Activated CD8-positive, alpha-beta T cell treated with anti-CD3 and anti-CD28 coated beads for 36 hours (primary cell): Measurements from ENCODE around the gene CEACAM18. TPM values are rescaled to one million over a fixed set of nuclear protein-coding genes. Genes with fewer than 3 reads are reported as not detected.

ENCODE experiments used
- ATAC-seq: fragments of 200-7000 bp; cut with Tn5 transposase; one replicate; pipeline ENCODE4 v1.10.0; 2021; ENCODE audit warnings: mild to moderate bottlenecking, moderate library complexity
- CTCF ChIA-PET: fragments of 350-600 bp; sonication (Branson Sonifier 250); formaldehyde crosslinking; loops from one replicate; lab custom pipeline; 2021; ENCODE audit warnings: antibody characterized with exemption; lab: Charles Lee
- POLR2A ChIA-PET: fragments of 350-600 bp; sonication (Branson Sonifier 250); formaldehyde crosslinking; loops from one replicate; lab custom pipeline; 2021; ENCODE audit warnings: antibody characterized with exemption; lab: Charles Lee
- DNase-seq: peaks from one replicate; pipeline ENCODE4 v3.0.0-alpha.2; 2020
- H3K27ac Mint-ChIP-seq: one replicate; pipeline ENCODE4 v1.8.0; 2021; ENCODE audit warnings: mild to moderate bottlenecking, mixed read lengths
- H3K27me3 Mint-ChIP-seq: one replicate; pipeline ENCODE4 v1.8.0; 2021; ENCODE audit warnings: mixed read lengths
- H3K36me3 Mint-ChIP-seq: one replicate; pipeline ENCODE4 v1.8.0; 2021; ENCODE audit warnings: low read depth, mixed read lengths
- H3K4me1 Mint-ChIP-seq: one replicate; pipeline ENCODE4 v1.8.0; 2021; ENCODE audit warnings: low read depth, mixed read lengths
- H3K4me3 Mint-ChIP-seq: one replicate; pipeline ENCODE4 v1.8.0; 2021; ENCODE audit warnings: mild to moderate bottlenecking, moderate library complexity, mixed read lengths
- H3K9me3 Mint-ChIP-seq: one replicate; pipeline ENCODE4 v1.8.0; 2021; ENCODE audit warnings: mixed read lengths
- intact Hi-C: fragments of 100-400 bp; cut with micrococcal nuclease; formaldehyde crosslinking; loops from one replicate; pipeline ENCODE4 v1.10.0; 2022
- total RNA-seq, 2 experiments: library from RNA; stranded (reverse); gene quantifications; one replicate each; pipeline ENCODE4 v1.2.3, GENCODE V29; 2021
- TF ChIP-seq, protein P1 (sequence below): fragments of 200-600 bp; IDR thresholded peaks from one replicate; pipeline ENCODE4 v1.8.0; 2022; ENCODE audit warnings: antibody characterized with exemption, mild to moderate bottlenecking

The CEACAM18 gene
- total RNA-seq, 2 experiments from 2014 or later = not detected

DNA sequence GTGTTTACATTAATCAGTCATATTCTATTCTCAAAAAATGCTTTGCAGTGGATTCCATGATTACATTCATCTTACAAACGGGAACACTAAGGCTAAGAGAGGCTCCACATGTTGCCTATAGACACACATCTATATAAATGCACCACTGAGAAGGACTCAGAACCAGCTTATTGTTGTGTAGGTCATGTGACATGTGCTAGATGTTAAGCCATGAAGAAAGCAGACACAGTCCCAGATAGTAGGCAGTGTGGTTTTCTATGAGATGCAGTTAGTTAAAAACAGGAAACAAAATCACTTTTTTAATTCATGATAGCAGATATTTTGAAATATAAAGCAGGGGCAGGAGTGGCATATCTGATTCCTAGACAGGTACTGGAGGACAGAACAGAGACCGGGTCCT, 42.4 kb downstream of the CEACAM18 start:
- DNase-seq = no peak
- Mint-ChIP-seq H3K4me1 (no peaks in the 10 kb centered on the region), H3K36me3 (no peaks in the 10 kb centered on the region), H3K27ac (no peak overlapping the region), H3K4me3 (no peak overlapping the region), H3K27me3 (peaks cover 24% of the 10 kb centered on the region), H3K9me3 (peaks cover 2% of the 10 kb centered on the region)
- intact Hi-C loops = no loop called here
- ChIA-PET CTCF (interaction anchor here (1.3 kb wide), 1 partner anchor 48 kb away, joined by 4 read pairs; no protein-coding TSS in a partner anchor), POLR2A (no interaction called here)
- no peak for ATAC-seq
- TF ChIP-seq, protein P1, sequence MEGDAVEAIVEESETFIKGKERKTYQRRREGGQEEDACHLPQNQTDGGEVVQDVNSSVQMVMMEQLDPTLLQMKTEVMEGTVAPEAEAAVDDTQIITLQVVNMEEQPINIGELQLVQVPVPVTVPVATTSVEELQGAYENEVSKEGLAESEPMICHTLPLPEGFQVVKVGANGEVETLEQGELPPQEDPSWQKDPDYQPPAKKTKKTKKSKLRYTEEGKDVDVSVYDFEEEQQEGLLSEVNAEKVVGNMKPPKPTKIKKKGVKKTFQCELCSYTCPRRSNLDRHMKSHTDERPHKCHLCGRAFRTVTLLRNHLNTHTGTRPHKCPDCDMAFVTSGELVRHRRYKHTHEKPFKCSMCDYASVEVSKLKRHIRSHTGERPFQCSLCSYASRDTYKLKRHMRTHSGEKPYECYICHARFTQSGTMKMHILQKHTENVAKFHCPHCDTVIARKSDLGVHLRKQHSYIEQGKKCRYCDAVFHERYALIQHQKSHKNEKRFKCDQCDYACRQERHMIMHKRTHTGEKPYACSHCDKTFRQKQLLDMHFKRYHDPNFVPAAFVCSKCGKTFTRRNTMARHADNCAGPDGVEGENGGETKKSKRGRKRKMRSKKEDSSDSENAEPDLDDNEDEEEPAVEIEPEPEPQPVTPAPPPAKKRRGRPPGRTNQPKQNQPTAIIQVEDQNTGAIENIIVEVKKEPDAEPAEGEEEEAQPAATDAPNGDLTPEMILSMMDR = no peak

DNA sequence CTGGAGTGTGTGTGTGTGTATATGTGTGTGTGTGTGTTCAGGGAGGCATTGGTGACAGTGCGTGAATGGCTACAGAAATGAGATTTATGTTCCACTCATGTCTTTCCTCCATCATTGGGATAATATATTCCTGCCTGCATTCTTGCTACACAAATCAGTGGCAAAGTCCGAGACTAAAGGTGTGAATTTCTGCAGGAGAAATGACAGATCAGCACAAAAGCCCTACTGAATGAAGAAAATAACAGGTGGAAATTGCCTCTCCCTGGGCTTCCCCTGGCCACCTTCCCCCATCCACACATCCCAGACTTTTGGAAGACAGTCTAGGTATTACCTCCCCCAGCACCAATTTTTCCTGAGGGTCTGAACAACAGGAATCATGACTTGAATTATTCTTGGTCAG, 43.0 kb downstream of the CEACAM18 start:
- TF ChIP-seq, protein P1 = no peak
- Mint-ChIP-seq H3K27ac (no peak overlapping the region), H3K4me1 (no peaks in the 10 kb centered on the region), H3K9me3 (peaks cover 2% of the 10 kb centered on the region), H3K27me3 (peaks cover 26% of the 10 kb centered on the region), H3K4me3 (no peak overlapping the region), H3K36me3 (no peaks in the 10 kb centered on the region)
- intact Hi-C loops = no loop called here
- ChIA-PET CTCF (interaction anchor here (1.1 kb wide), 1 partner anchor 49 kb away, joined by 6 read pairs; no protein-coding TSS in a partner anchor), POLR2A (no interaction called here)
- ATAC-seq (no peak), DNase-seq (no peak)

DNA sequence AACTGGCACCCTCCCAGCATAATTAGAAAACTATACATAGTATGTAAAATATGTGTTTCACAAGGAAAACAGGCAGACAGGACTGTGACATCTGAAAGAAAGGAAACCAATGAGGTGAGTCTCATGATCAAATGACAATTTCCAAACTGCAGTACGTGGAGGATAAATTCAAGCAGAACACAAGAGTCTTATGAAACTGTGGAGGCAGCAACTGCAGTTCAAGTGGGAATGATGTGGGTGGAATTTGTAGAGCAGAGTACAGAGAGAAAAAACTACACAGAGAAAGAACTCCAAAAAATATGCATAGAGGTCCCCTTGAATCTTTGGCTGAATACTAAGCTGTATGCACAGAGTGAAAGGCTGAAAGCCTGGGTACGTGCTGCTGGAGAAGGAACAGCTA, 43.4 kb downstream of the CEACAM18 start:
- intact Hi-C loops = no loop called here
- Mint-ChIP-seq H3K27ac (no peak overlapping the region), H3K4me3 (no peak overlapping the region), H3K36me3 (no peaks in the 10 kb centered on the region), H3K9me3 (peaks cover 2% of the 10 kb centered on the region), H3K4me1 (no peaks in the 10 kb centered on the region), H3K27me3 (peaks cover 26% of the 10 kb centered on the region)
- ATAC-seq = no peak
- DNase-seq = no peak
- POLR2A ChIA-PET = no interaction called here
- CTCF ChIA-PET = interaction anchor here (0.6 to 1.1 kb wide), 2 partner anchors 49 to 135 kb away, joined by 3 to 6 read pairs; no protein-coding TSS in a partner anchor
- TF ChIP-seq, protein P1 = no peak

DNA sequence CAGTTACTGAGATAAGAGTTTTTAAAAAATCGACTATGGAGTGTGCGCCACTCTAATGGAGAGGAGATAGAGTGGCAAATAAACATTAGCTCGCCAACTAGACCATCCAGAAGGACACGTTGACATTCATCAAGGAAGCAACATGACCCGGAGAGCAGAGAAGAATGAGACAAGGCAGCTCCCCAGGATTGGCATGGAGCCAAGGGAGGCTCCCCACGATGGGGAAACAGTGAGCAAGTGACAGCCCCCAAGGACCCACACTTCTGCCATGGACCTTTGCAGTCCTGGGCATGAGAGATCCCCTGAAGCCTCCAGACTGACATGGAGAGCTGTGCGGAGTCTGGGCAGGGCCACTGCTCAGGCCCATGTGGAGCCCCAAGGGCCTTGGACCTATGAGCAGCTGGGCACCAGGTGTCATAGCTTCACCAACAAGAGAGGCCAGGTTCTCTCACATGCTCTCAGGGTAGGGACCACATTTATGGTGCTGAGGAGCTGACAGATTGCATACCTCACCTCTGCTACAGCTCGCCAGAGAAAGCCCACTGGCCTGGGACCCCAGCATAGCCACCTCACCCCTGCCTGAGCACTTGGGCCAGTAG, 46.4 kb downstream of the CEACAM18 start:
- DNase-seq (no peak), ATAC-seq (no peak)
- H3K4me3 Mint-ChIP-seq = no peak overlapping the region
- H3K9me3 Mint-ChIP-seq = no peaks in the 10 kb centered on the region
- TF ChIP-seq, protein P1 = no peak
- no peaks in the 10 kb centered on the region for H3K36me3 Mint-ChIP-seq
- peaks cover 32% of the 10 kb centered on the region for H3K27me3 Mint-ChIP-seq
- no peaks in the 10 kb centered on the region for H3K4me1 Mint-ChIP-seq
- intact Hi-C loops = no loop called here
- POLR2A ChIA-PET = no interaction called here
- CTCF ChIA-PET = no interaction called here
- H3K27ac Mint-ChIP-seq = no peak overlapping the region

DNA sequence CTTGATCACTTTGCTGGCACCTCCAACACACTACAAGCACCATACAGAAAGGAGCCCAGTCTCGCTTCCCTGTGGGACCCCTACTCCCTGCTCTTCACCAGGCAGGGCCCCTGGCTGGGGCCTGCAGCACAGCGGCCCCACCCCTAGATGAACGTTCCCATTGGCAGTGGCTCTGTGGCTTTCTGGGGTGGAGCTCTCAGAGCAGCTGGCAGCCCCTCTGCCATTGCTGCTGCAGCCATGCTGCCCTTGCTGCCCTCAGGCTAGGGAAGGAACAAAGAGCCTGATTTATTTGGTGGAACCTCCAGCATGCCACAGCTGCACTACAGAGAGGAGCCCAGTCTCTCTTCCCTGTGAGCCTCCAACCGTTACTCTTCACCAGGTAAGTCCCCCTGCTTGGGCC, 47.3 kb downstream of the CEACAM18 start:
- no peak overlapping the region for H3K4me3 Mint-ChIP-seq
- intact Hi-C loops = no loop called here
- H3K4me1 Mint-ChIP-seq = no peaks in the 10 kb centered on the region
- ATAC-seq (no peak), DNase-seq (no peak)
- H3K27me3 Mint-ChIP-seq = peaks cover 33% of the 10 kb centered on the region
- no peaks in the 10 kb centered on the region for H3K9me3 Mint-ChIP-seq
- ChIA-PET CTCF (interaction anchor here (0.8 kb wide), 1 partner anchor 53 kb away, joined by 3 read pairs; no protein-coding TSS in a partner anchor), POLR2A (no interaction called here)
- TF ChIP-seq, protein P1 = no peak
- H3K36me3 Mint-ChIP-seq = no peaks in the 10 kb centered on the region
- H3K27ac Mint-ChIP-seq = no peak overlapping the region
